HG02678 (cell line): ENCODE results near the gene RFX8.

ENCODE experiments used
- ATAC-seq: cut with Tn5 transposase; IDR thresholded peaks from one replicate; pipeline ENCODE4 v1.9.1; 2021; ENCODE audit warnings: mild to moderate bottlenecking, moderate library complexity; ENCODE audit not compliant: unreplicated experiment

The RFX8 gene

GRCh38 chr2:101386599-101387150, 88.2 kb downstream of the RFX8 start:
- no peak for ATAC-seq

DNA sequence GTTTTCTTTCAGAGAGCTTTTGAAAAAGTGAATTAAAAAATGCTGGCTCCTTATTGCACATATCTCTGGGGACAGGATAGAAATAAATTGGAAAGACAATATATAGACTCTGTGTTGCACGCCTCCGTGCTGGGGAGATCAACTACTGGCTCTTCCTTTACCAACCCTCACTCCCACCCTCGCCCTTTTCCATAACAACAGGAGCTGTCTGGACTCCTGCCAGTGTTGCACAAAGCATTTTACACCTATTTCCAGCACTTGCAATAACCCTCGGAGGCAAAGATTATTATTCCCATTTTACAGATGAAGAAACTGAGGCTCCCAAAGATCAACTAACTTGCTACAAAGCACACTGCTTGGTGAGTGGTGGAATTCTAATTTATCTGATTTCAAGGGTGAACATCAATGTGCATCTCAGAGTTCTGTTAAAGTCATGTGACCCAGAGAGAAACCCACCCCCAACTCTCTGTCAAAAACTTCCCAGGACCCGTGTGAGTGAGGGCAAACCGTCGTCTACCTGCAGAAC, 91.8 kb downstream of the RFX8 start:
- ATAC-seq = no peak

- ATAC-seq = no peak
Measured at GRCh38 chr2:101382442-101382841, 92.5 kb downstream of the RFX8 start.

- no peak for ATAC-seq
Measured at GRCh38 chr2:101380376-101380775, 94.5 kb downstream of the RFX8 start.

- no peak for ATAC-seq
Measured at GRCh38 chr2:101379091-101379490, 95.8 kb downstream of the RFX8 start.

- no peak for ATAC-seq
Measured at GRCh38 chr2:101375653-101376052, 99.3 kb downstream of the RFX8 start.

DNA sequence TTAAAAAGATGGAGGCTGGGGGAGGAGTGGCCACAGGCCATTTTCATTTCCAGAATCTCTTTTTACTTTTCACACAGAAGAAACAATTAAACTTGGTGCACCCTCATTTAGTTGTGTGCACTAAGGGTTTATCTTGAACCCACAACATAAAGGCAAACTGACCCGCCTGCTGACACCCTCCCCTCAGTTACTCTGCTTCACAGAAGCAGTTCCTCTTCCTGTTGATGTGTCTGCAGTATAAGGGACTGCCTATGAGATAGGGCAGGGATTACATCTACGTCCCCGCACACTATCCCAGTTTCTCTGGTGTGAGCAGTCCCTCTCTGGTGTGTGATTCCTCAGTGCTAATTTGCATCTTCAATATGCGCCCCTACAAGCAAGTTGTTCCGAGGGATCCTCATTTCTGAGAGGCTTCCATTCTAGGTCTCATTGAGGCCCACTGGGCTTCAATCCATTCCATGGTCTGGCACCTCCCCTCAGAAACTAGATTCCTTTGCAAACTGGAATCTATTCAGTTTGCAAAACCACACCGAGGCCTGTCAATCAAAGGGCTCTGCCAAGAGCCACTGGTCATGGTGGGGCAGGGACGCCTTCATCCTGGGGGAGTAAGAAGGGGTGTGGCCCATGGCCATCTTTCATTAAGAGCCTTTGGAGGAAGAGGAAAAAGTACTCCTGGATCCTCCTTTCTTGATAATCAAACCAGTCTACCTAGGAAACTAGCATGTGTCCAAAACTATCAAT, 99.9 kb downstream of the RFX8 start:
- no peak for ATAC-seq

- ATAC-seq = no peak
Measured at GRCh38 chr2:101372792-101373191, 102.1 kb downstream of the RFX8 start.

GRCh38 chr2:101371636-101372035, 103.3 kb downstream of the RFX8 start:
- no peak for ATAC-seq

- no peak for ATAC-seq
Measured at GRCh38 chr2:101369100-101369499, 105.8 kb downstream of the RFX8 start.

DNA sequence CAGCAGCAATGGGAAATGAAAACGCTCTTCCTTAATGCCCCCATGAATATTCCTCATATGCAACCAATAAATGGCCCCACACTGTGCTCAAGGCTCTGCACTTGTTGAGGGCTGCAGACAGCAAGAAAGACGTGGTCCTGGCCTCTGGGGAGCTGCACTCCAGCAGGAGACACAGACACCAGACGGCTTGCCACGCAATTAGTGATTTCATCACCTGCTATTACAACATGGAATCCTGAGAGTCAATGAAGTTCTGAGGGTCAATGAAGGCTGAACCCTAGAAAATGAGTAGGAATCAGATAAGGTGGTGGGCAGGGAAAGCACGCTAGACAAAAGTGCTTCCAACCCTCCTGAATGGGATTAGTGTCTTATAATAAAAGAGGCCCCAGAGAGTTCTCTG, 106.5 kb downstream of the RFX8 start:
- no peak for ATAC-seq

DNA sequence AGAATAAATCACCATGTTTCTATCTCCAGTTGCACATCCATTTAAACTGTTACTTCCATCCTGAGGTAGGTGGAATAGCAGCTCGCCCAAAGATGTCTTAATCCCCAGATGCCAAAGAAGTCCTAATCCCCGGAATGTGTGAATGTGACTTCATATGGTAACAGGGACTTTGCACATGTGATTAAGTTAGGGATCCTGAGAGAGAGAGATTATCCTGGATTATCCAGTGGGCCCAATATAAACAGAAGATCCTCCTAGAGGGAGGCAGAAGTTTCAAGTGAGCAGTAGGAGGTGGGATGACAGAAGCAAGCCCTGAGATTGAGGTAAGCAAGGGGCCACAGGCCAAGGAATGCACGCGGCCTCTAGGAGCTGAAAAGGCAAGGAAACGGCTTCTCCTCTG, 107.4 kb downstream of the RFX8 start:
- no peak for ATAC-seq

DNA sequence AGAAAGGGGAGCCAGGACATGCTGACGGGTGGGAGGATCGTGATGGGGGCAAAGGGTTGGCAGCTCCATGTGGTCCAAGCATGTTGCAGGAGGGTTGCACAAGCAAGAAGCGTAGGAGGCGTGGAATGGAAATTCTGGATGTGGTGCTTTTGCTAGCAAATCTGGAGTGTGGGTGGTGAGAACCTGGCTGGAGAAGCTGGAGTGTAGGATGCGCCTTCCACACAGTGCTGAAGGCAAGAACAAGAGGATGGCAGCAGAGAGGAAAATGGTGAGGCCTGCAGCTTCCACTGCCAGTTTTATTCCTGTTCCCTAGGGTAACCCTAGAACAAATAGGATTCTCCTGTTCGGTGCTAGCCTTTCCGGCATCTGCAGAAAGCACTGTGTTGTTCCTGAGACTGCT, 110.0 kb downstream of the RFX8 start:
- ATAC-seq = no peak

- ATAC-seq = no peak
Measured at GRCh38 chr2:101362777-101363176, 112.1 kb downstream of the RFX8 start.

DNA sequence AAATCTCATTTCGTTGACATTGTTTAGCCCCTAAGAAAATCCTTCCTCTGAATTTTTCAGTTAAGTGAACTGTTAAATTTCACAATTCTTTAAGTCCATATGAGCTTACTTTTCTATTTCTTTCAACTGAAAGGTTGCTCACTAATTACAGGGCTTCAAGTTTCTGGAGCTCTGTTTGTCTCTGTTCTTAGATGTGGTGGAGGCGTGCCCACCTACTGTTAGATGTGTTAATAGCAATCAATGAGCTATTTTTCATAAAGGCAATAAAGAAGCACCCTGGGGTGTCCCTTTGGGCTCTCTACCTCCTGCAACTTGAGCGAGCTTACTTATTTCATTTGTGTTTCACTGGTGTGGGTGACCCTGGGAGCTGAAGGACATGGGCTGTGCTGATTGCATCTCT, 112.6 kb downstream of the RFX8 start:
- no peak for ATAC-seq

GRCh38 chr2:101361522-101361921, 113.4 kb downstream of the RFX8 start:
- ATAC-seq = no peak

DNA sequence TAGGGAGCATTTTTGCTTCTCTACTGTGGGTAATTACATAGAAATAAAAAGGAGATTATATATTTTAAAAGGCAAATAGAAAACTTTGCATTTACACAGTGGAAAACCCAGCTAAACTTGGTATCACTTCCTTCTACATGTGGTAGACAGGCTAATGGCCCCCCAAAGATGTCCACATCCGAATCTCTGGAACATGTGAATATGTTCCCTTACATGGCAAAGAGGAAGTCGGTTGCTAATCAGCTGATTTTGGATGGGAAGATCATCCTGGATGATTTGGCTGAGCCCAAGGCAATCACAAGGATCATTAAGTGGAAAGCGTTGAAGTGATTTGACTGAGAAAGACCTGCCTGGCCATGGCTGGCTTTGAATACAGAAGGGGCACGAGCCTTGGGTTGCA, 113.8 kb downstream of the RFX8 start:
- ATAC-seq = no peak

GRCh38 chr2:101360232-101360631, 114.7 kb downstream of the RFX8 start:
- no peak for ATAC-seq

- no peak for ATAC-seq
Measured at GRCh38 chr2:101359410-101359954, 115.4 kb downstream of the RFX8 start.

GRCh38 chr2:101357376-101357775, 117.5 kb downstream of the RFX8 start:
- no peak for ATAC-seq

- ATAC-seq = no peak
Measured at GRCh38 chr2:101356521-101356920, 118.4 kb downstream of the RFX8 start.

GRCh38 chr2:101356055-101356454, 118.9 kb downstream of the RFX8 start:
- ATAC-seq = no peak
